Activated naive CD4-positive, alpha-beta T cell treated with anti-CD3 and anti-CD28 coated beads for 36 hours (primary cell): ENCODE measurements around the gene HAND1. TPM values are rescaled to one million over a fixed set of nuclear protein-coding genes. Genes with fewer than 3 reads are reported as not detected.
A peak's percentile ranks its signal among the peaks of the same experiment; 100 is the strongest.

Experiments
- CTCF ChIA-PET: fragments of 350-600 bp; sonication (Branson Sonifier 250); formaldehyde crosslinking; loops from one replicate; lab custom pipeline; 2021; ENCODE audit warnings: antibody characterized with exemption; lab: Charles Lee
- DNase-seq: peaks from one replicate; pipeline ENCODE4 v3.0.0-alpha.2; 2020
- H3K27ac Mint-ChIP-seq: one replicate; pipeline ENCODE4 v1.8.0; 2021; ENCODE audit warnings: mild to moderate bottlenecking, mixed read lengths
- H3K27me3 Mint-ChIP-seq: one replicate; pipeline ENCODE4 v1.8.0; 2021; ENCODE audit warnings: low read depth, mixed read lengths
- H3K36me3 Mint-ChIP-seq: one replicate; pipeline ENCODE4 v1.8.0; 2021; ENCODE audit warnings: low read depth, mixed read lengths
- H3K4me1 Mint-ChIP-seq: one replicate; pipeline ENCODE4 v1.8.0; 2021; ENCODE audit warnings: low read depth, mixed read lengths
- H3K4me3 Mint-ChIP-seq: one replicate; pipeline ENCODE4 v1.8.0; 2021; ENCODE audit warnings: mild to moderate bottlenecking, moderate library complexity, mixed read lengths
- H3K9me3 Mint-ChIP-seq: one replicate; pipeline ENCODE4 v1.8.0; 2021; ENCODE audit warnings: mixed read lengths
- intact Hi-C: fragments of 100-400 bp; cut with micrococcal nuclease; formaldehyde crosslinking; loops from one replicate; pipeline ENCODE4 v1.15.1; 2023
- total RNA-seq, 2 experiments: library from RNA; stranded (reverse); gene quantifications; one replicate each; pipeline ENCODE4 v1.2.3, GENCODE V29; 2021

The HAND1 gene
- total RNA-seq, 2 experiments from 2014 or later: not detected

DNA sequence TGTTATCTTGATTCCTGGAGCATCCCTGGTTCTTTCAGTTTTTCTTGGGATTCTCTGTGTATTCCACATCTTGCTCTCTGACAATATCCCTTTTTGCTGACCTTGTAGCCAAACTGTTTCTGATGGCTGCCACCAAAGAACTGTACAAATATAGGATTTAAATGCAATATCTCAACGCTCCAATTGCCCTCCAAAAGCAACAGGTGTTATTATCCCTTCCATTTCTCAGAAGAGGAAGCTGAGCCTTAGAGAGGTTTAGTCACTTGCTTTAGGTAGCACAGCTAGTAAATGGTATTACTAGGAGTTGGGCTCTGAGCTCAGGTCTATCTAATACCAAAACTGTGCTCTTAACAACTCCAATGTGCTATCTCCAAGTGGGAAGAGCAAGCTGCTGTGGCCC lies 24.2 kb upstream of the HAND1 start:
- Mint-ChIP-seq H3K9me3 (no peaks in the 10 kb centered on the region), H3K36me3 (no peaks in the 10 kb centered on the region), H3K4me3 (no peak overlapping the region), H3K27ac (no peak overlapping the region), H3K27me3 (peaks cover 28% of the 10 kb centered on the region), H3K4me1 (no peaks in the 10 kb centered on the region)
- CTCF ChIA-PET: no interaction called here
- intact Hi-C loops: no loop called here
- DNase-seq: no peak

DNA sequence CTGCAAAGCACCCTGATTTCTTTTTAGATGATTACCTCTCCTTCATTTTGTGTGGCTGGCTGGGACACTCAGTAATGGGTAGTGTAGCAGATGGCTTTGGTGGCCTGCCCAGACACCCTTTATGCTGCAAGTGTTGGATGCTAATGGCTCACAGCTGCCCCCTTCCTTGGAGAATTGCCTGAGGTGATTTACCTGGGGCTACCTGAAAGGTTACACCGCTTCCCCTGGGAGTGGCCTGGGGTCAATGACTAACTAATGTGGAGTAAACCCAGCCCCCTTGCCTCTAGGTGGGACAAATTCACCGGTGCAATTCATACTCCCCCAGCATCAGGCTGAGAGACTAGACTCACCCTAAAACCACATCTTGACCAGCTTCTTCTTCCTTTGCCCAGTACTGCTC lies 23.5 kb upstream of the HAND1 start:
- Mint-ChIP-seq H3K27ac (no peak overlapping the region), H3K4me3 (no peak overlapping the region), H3K9me3 (no peaks in the 10 kb centered on the region), H3K36me3 (no peaks in the 10 kb centered on the region), H3K4me1 (no peaks in the 10 kb centered on the region), H3K27me3 (peaks cover 31% of the 10 kb centered on the region)
- CTCF ChIA-PET: no interaction called here
- intact Hi-C loops: no loop called here
- no peak for DNase-seq

DNA sequence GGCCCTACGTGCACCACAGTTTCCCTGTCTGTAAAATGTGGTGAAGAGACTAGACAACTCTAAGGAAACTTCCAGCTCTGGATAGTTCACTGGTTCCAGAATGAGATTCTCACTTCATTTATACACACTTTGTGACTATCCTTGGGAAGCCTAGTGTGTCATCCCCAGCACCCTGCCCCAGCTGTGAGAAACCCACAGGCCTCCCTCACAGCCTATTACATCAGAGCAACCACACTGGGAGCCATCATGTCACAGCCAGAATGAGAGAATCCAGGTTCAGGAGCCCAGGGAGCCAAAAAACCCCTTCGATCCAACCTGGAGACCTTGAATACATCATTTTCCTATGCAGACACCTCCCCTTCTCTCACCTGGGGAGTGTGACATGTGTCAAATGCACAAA lies 21.0 kb upstream of the HAND1 start:
- intact Hi-C loops: no loop called here
- peaks cover 41% of the 10 kb centered on the region for H3K27me3 Mint-ChIP-seq
- no peaks in the 10 kb centered on the region for H3K9me3 Mint-ChIP-seq
- no peak overlapping the region for H3K4me3 Mint-ChIP-seq
- no peaks in the 10 kb centered on the region for H3K36me3 Mint-ChIP-seq
- DNase-seq: no peak
- H3K27ac Mint-ChIP-seq: no peak overlapping the region
- CTCF ChIA-PET: no interaction called here
- no peaks in the 10 kb centered on the region for H3K4me1 Mint-ChIP-seq

DNA sequence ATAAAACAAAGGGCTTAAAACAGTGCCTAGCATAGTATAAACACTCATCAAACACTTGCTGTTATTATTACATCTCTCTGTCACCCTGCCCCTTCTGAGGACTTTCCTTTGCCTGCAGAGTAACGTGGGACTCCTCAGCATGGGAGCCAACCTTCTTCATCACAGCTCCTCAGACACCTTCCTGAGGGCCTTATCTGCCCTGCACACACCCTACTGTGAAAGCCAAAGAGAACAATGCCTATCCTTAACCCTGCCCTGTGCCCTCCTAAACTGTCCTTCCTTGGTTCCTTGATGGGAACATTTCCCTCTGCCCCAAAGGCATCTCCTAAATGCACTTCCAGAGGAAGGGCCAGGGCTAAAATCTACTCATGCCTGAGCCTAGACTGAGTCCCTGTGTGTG lies 20.6 kb upstream of the HAND1 start:
- H3K27me3 Mint-ChIP-seq: peaks cover 43% of the 10 kb centered on the region
- intact Hi-C loops: no loop called here

DNA sequence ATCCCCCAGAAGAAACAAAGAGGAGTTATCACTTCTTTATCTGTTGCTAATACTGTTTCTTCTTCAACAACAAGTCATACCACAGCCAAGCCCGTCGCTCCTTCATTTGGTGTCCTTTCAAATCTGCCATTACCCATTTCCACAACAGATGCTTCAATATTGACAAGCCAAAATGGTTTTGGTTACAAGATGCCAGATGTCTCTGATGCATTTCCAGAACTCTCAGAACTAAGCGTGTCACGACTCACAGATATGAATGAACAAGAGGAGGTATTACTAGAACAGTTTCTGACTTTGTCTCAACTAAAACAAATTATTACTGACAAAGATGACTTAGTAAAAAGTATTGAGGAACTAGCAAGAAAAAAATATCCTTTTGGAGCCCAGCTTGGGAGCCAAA lies 16.0 kb upstream of the HAND1 start:
- Mint-ChIP-seq H3K27ac (no peak overlapping the region), H3K9me3 (no peaks in the 10 kb centered on the region), H3K36me3 (no peaks in the 10 kb centered on the region), H3K4me3 (no peak overlapping the region), H3K4me1 (no peaks in the 10 kb centered on the region), H3K27me3 (peaks cover 56% of the 10 kb centered on the region)
- intact Hi-C loops: loop anchor here (2.0 kb wide), 1 partner anchor 21 kb away; no protein-coding TSS in a partner anchor
- CTCF ChIA-PET: interaction anchor here (1.2 kb wide), 1 partner anchor 31 kb away, joined by 3 read pairs; no protein-coding TSS in a partner anchor
- DNase-seq: no peak

More for the DNA sequence above, 20.6 kb upstream of the HAND1 start:
- CTCF ChIA-PET: no interaction called here
- H3K9me3 Mint-ChIP-seq: no peaks in the 10 kb centered on the region
- DNase-seq: no peak
- no peaks in the 10 kb centered on the region for H3K4me1 Mint-ChIP-seq
- no peaks in the 10 kb centered on the region for H3K36me3 Mint-ChIP-seq
- no peak overlapping the region for H3K4me3 Mint-ChIP-seq
- H3K27ac Mint-ChIP-seq: no peak overlapping the region

DNA sequence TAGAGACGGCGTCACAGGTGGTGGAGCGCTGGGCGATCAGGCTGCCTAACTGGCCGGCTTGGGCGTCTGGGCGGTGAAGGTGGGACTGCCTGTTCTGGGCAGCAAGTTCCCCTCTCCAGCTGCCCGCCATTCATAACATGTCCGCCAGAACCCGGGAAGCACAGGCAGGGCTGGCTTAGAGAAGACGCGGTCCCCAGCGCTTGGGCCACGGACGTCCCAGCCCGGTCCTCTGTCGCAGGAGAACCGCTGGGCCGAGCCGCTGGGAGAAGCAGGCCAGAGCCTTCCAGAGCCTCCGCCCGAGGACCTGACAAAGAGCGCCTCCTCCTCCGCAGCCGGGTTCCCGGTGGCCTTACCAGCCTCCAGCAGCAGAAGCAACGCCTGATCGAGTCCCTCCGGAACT lies 15.2 kb upstream of the HAND1 start:
- CTCF ChIA-PET: interaction anchor here (1.2 kb wide), 1 partner anchor 30 kb away, joined by 3 read pairs; no protein-coding TSS in a partner anchor

DNA sequence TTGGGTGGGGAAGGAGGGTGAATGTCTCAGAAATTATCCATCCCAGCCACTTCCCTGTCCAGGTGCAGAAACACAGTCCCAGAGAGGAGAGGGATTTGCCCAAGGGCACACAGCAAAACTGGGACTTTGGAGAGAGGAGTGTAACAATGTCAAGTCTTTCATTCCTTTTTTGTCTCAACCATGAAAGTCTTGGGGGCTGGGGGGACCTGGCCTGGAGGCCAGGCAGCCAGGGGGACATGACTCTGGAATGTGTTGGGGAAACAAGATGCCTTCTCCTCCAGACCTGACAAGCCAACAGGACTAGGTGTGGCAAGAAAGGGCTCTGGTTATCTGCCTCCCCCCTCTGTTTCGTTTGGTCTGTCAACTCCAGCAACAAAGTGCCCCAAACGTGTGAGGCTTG lies 13.9 kb upstream of the HAND1 start:
- H3K27me3 Mint-ChIP-seq: peaks cover 56% of the 10 kb centered on the region
- H3K27ac Mint-ChIP-seq: no peak overlapping the region
- no peak for DNase-seq
- H3K4me1 Mint-ChIP-seq: peaks cover 8% of the 10 kb centered on the region
- H3K4me3 Mint-ChIP-seq: no peak overlapping the region
- H3K9me3 Mint-ChIP-seq: no peaks in the 10 kb centered on the region
- H3K36me3 Mint-ChIP-seq: no peaks in the 10 kb centered on the region
- CTCF ChIA-PET: no interaction called here
- intact Hi-C loops: no loop called here

More for the DNA sequence above, 15.2 kb upstream of the HAND1 start:
- Mint-ChIP-seq H3K27ac (no peak overlapping the region), H3K27me3 (peaks cover 56% of the 10 kb centered on the region), H3K36me3 (no peaks in the 10 kb centered on the region), H3K4me1 (no peaks in the 10 kb centered on the region), H3K9me3 (no peaks in the 10 kb centered on the region), H3K4me3 (no peak overlapping the region)
- intact Hi-C loops: no loop called here
- no peak for DNase-seq

DNA sequence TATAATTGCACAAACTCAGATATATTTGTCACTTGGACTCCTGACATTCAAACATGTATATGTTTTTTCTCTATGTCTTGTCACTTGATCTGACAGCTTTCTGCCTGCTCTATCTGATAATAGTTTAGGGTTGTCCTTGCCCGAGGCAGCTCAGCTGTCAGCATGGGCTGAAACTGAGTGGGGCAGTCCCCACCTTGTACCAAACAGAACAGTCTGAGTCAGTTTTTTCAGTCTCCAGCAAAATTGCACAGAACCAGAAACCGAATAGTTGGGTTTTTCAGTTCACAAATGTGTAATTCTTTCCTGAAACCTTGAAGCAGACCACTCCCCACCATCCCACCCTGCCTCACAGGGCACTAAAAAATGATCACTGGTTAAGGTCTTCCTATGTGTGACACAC lies 9.5 kb upstream of the HAND1 start:
- no peak overlapping the region for H3K27ac Mint-ChIP-seq
- no peaks in the 10 kb centered on the region for H3K36me3 Mint-ChIP-seq
- intact Hi-C loops: loop anchor here (1.0 to 10.0 kb wide), 5 partner anchors 13 to 457 kb away; partner anchors contain the start of genes MRPL22 and SAP30L
- H3K27me3 Mint-ChIP-seq: peaks cover 76% of the 10 kb centered on the region
- H3K4me3 Mint-ChIP-seq: no peak overlapping the region
- CTCF ChIA-PET: interaction anchor here (0.6 to 1.1 kb wide), 2 partner anchors 19 to 149 kb away, joined by 3 to 10 read pairs; no protein-coding TSS in a partner anchor
- no peaks in the 10 kb centered on the region for H3K9me3 Mint-ChIP-seq
- peaks cover 39% of the 10 kb centered on the region for H3K4me1 Mint-ChIP-seq
- peak; percentile 71 for DNase-seq

DNA sequence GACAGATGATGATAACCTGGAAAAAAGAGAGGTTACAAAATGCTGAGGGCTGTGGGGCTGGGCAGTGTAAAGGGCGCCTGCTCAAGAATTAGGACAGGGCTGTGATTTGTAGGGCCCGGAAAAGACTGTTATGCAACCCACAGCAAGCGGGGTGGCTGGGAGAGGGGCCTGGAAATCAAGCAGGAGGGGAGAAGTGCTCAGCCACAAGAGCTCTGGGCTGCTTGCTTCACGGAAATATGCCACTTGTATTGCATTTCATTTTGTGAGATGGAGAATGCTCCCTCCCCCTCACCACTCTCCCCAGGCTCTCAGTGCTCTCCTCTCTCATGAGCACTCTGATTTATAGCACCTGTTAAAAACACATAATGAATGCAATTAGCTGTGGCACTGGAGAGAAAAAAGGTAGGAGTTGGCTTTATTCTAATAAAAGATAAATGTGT lies 8.4 kb upstream of the HAND1 start:
- CTCF ChIA-PET: interaction anchor here (1.1 to 1.7 kb wide), 2 partner anchors 13 to 18 kb away, joined by 7 to 10 read pairs; no protein-coding TSS in a partner anchor

DNA sequence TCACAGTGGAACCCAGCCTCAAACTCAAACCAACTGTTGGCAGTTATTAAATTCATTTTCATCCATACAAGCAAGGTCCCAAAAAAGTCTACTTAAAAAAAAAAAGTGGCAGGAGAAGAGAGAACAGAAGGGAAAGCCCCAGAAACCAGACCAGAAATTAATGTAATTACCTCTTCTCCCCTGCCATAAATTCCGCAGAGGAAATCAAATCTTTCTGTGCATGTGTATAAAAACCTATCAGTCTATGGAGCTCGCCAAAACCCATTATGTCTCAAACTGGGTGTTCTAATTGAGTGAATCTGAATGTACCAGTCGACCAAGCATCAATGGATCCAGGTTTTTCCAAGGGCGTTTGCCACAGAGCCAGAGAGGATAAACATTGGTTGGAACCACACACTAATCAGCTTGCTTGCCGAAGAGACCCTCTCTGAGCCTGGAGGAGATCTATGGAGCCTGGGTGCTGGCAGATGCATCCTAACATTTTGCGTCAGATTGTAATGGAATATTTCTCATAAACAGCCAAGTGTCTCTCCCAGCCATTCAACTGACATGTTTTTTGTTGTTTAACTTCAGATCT lies 7.9 kb upstream of the HAND1 start:
- intact Hi-C loops: loop anchor here (2.0 to 10.0 kb wide), 3 partner anchors 41 to 459 kb away; partner anchors contain the start of genes MRPL22 and SAP30L
- H3K27me3 Mint-ChIP-seq: peaks cover 79% of the 10 kb centered on the region
- no peak overlapping the region for H3K27ac Mint-ChIP-seq
- CTCF ChIA-PET: interaction anchor here (1.4 to 1.7 kb wide), 2 partner anchors 13 to 15 kb away, joined by 4 to 7 read pairs; no protein-coding TSS in a partner anchor
- H3K9me3 Mint-ChIP-seq: no peaks in the 10 kb centered on the region
- no peak overlapping the region for H3K4me3 Mint-ChIP-seq
- H3K4me1 Mint-ChIP-seq: peaks cover 39% of the 10 kb centered on the region
- DNase-seq: no peak
- H3K36me3 Mint-ChIP-seq: no peaks in the 10 kb centered on the region

More for the DNA sequence above, 8.4 kb upstream of the HAND1 start:
- Mint-ChIP-seq H3K36me3 (no peaks in the 10 kb centered on the region), H3K27ac (no peak overlapping the region), H3K9me3 (no peaks in the 10 kb centered on the region), H3K27me3 (peaks cover 78% of the 10 kb centered on the region), H3K4me3 (no peak overlapping the region), H3K4me1 (peaks cover 39% of the 10 kb centered on the region)
- intact Hi-C loops: loop anchor here (2.0 to 10.0 kb wide), 3 partner anchors 42 to 458 kb away; partner anchors contain the start of genes MRPL22 and SAP30L
- no peak for DNase-seq

DNA sequence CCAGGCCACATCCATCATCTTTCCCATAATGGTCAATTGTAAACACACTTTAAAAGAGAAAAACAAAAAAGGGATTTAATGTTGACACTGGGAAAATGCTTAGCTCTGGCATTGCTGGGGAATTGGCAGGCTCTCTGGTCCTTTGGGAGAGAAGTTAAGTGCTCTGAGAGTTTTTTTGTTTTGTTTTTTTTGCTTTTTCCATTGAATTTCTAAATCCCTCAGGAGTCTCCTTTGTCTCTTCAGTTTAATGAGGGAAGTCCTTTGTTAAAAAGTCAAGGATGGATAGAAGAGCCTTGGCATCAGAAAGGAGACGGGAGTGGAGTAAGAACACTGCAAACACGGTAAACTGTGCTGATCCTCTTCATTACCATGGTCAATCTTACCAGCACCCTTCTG lies 7.1 kb upstream of the HAND1 start:
- CTCF ChIA-PET: interaction anchor here (1.4 to 2.7 kb wide), 3 partner anchors 15 to 18 kb away, joined by 4 to 13 read pairs (median 5); no protein-coding TSS in a partner anchor
- Mint-ChIP-seq H3K27ac (no peak overlapping the region), H3K36me3 (no peaks in the 10 kb centered on the region), H3K4me3 (no peak overlapping the region), H3K9me3 (no peaks in the 10 kb centered on the region), H3K27me3 (peaks cover 83% of the 10 kb centered on the region), H3K4me1 (peaks cover 43% of the 10 kb centered on the region)
- intact Hi-C loops: loop anchor here (5.0 to 10.0 kb wide), 2 partner anchors 127 to 460 kb away; partner anchors contain the start of gene MRPL22
- no peak for DNase-seq

DNA sequence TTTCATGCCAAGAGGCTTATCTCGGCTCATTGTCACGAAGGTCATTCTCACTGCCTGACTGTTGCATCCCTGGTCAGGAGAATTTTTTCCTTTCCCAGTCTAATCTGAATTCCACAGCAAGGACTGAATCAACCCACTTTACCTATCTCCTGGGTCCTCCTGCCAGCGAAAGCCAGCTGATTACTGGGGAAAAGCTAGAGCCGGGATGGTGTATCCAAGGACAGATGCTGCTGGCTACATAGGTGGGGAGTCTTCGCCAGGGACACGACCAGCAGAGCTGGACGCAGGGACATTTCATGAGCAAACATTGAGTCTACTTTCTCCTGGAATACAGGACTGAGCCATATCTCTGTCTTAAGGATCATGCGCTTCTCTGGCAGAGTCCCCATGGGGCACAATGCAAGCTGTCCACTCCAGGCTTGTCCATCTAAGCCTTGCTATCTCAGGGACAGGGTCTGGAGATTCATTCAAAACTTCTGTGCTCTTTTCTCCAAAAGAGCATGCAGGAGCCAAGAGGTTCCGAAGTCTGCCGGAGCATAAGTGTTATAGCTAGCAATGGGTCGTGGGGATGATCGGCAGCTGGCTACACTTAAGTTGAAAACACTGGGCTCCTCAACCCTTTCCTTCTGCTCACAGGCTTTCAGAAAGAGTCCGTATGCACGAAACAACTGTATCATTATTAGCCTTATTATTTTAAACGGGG lies 6.5 kb upstream of the HAND1 start:
- no peak overlapping the region for H3K27ac Mint-ChIP-seq
- peaks cover 82% of the 10 kb centered on the region for H3K27me3 Mint-ChIP-seq
- H3K9me3 Mint-ChIP-seq: no peaks in the 10 kb centered on the region
- no peaks in the 10 kb centered on the region for H3K36me3 Mint-ChIP-seq
- H3K4me1 Mint-ChIP-seq: peaks cover 46% of the 10 kb centered on the region
- CTCF ChIA-PET: interaction anchor here (0.5 to 2.7 kb wide), 5 partner anchors 14 to 25 kb away, joined by 3 to 13 read pairs (median 4); no protein-coding TSS in a partner anchor
- H3K4me3 Mint-ChIP-seq: no peak overlapping the region
- intact Hi-C loops: loop anchor here (5.0 to 10.0 kb wide), 2 partner anchors 128 to 460 kb away; partner anchors contain the start of gene MRPL22
- DNase-seq: no peak
